Ishikawa (cell line): ENCODE measurements around the gene CDHR4.

ENCODE experiments used
- CEBPB ChIP-seq: IDR thresholded peaks from 2 replicates; pipeline ENCODE4 v1.6.1; 2012
- CREB1 ChIP-seq: IDR thresholded peaks from 2 replicates; pipeline ENCODE4 v1.6.1; 2012; ENCODE audit warnings: low read depth
- EGR1 ChIP-seq: IDR thresholded peaks from 2 replicates; pipeline ENCODE4 v1.6.1; 2012
- EP300 ChIP-seq: IDR thresholded peaks from 2 replicates; pipeline ENCODE4 v1.6.1; 2012; ENCODE audit warnings: borderline replicate concordance
- FOXM1 ChIP-seq: IDR thresholded peaks from 2 replicates; pipeline ENCODE4 v1.6.1; 2012; ENCODE audit warnings: low read depth, borderline replicate concordance
- NFIC ChIP-seq: IDR thresholded peaks from 2 replicates; pipeline ENCODE4 v1.6.1; 2012
- RAD21 ChIP-seq: IDR thresholded peaks from 2 replicates; pipeline ENCODE4 v1.6.1; 2012; ENCODE audit warnings: low read depth
- TAF1 ChIP-seq: IDR thresholded peaks from 2 replicates; pipeline ENCODE4 v1.6.1; 2012; ENCODE audit warnings: low read depth, mild to moderate bottlenecking
- TCF12 ChIP-seq: IDR thresholded peaks from 2 replicates; pipeline ENCODE4 v1.6.1; 2012; ENCODE audit warnings: low read depth
- TEAD4 ChIP-seq: IDR thresholded peaks from 2 replicates; pipeline ENCODE4 v1.6.1; 2012
- YY1 ChIP-seq: IDR thresholded peaks from 2 replicates; pipeline ENCODE4 v1.6.1; 2012; ENCODE audit warnings: low read depth
- ZBTB7A ChIP-seq: IDR thresholded peaks from 2 replicates; pipeline ENCODE4 v1.6.1; 2012; ENCODE audit warnings: low read depth
- TF ChIP-seq, protein P1 (sequence below): IDR thresholded peaks from 2 replicates; pipeline ENCODE4 v1.6.1; 2012
- TF ChIP-seq, protein P2 (sequence below): IDR thresholded peaks from 2 replicates; pipeline ENCODE4 v1.6.1; 2012
- TF ChIP-seq, protein P3 (sequence below): IDR thresholded peaks from 2 replicates; pipeline ENCODE4 v1.6.1; 2012; ENCODE audit warnings: low read depth, mild to moderate bottlenecking

Gene CDHR4, protein sequence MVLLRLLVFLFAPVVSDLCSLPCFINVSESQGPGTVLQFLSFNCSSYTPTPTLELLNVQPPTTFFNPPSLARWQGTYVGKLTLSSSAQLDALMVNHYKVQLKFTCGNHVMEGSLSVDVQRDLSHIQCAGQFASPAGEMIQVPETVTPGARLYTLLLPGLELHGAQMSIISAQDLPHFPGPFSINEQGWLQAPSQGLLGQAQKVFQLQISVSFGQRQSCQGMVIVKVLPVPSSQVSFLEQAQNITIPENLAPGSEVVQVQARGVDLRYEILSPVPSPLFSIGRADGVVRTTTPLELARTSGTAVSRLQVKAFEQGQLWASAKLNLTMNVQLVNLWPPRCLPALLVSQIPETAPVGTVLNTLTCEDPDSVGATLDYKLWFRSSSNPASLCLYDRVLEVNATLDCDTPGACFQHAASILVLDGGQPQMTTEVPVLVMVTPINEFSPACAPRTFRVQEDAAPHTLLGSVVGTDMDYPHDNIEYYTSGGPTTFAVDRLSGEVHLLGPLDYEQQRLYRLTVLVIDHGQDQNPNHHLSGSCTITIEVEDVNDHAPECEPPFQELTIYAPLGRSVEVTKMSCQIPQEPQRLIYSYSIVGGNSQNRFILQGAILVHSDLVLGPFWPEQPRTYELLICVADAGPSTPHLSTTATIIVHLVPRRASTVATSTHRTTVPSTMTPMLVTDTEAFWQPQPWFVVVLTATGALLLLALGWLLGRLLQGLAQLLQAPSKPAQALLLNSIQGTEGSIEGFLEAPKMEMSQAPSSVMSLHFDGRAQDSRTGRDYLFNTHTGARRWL

DNA sequence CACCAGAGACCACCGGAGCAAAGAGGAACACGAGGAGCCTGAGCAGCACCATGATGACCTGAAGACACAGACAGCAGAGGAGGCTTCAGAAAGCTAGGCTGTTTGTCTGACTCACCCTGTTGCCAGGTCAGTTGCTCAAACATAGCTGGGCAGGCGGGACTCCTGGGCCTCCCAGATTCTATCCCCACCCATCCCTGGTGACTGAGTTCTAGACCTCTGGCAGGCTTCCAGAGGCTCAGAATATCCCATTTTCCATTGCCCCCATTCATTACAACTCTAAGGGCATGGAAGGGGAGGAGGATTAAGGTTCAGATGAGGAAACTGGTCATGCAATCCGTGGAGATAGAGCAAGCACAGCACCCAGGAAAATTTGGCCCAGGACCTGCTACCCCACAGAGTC is at the start of gene CDHR4:
CDHR4 (minus strand) TSS at position 113 of the 400 bp plus-strand sequence; CDS start at position 52, 61 bp downstream.
- TF ChIP-seq TAF1: no peak
- no peak for TF ChIP-seq TCF12

DNA sequence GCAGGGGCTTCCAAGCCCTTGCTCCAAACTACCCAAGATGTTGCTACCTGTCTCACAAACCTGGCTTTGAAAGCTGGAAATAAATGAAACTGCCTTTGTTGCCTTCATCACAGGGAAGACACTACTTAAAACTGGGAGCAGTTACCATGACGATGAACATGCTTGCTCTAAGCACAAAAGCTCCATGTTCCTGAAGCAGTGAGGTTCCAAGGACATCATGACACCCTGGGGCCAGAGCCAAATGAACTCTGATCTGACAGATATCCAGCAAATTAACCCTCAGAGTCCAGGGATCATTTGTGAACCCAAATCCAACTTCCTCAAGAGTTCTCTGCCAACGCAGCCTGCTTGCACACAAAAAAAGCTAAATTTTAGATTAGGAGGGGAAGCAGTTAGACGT is 46.0 kb upstream of the CDHR4 start:
- no peak for TF ChIP-seq TCF12
- no peak for TF ChIP-seq FOXM1
- TF ChIP-seq RAD21: no peak
- no peak for TF ChIP-seq CEBPB
- TF ChIP-seq, protein P1, sequence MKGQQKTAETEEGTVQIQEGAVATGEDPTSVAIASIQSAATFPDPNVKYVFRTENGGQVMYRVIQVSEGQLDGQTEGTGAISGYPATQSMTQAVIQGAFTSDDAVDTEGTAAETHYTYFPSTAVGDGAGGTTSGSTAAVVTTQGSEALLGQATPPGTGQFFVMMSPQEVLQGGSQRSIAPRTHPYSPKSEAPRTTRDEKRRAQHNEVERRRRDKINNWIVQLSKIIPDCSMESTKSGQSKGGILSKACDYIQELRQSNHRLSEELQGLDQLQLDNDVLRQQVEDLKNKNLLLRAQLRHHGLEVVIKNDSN: no peak
- no peak for TF ChIP-seq YY1
- no peak for TF ChIP-seq TAF1
- TF ChIP-seq, protein P2, sequence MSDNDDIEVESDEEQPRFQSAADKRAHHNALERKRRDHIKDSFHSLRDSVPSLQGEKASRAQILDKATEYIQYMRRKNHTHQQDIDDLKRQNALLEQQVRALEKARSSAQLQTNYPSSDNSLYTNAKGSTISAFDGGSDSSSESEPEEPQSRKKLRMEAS: no peak
- TF ChIP-seq TEAD4: no peak
- TF ChIP-seq NFIC: no peak
- TF ChIP-seq ZBTB7A: no peak
- no peak for TF ChIP-seq EP300
- TF ChIP-seq, protein P3, sequence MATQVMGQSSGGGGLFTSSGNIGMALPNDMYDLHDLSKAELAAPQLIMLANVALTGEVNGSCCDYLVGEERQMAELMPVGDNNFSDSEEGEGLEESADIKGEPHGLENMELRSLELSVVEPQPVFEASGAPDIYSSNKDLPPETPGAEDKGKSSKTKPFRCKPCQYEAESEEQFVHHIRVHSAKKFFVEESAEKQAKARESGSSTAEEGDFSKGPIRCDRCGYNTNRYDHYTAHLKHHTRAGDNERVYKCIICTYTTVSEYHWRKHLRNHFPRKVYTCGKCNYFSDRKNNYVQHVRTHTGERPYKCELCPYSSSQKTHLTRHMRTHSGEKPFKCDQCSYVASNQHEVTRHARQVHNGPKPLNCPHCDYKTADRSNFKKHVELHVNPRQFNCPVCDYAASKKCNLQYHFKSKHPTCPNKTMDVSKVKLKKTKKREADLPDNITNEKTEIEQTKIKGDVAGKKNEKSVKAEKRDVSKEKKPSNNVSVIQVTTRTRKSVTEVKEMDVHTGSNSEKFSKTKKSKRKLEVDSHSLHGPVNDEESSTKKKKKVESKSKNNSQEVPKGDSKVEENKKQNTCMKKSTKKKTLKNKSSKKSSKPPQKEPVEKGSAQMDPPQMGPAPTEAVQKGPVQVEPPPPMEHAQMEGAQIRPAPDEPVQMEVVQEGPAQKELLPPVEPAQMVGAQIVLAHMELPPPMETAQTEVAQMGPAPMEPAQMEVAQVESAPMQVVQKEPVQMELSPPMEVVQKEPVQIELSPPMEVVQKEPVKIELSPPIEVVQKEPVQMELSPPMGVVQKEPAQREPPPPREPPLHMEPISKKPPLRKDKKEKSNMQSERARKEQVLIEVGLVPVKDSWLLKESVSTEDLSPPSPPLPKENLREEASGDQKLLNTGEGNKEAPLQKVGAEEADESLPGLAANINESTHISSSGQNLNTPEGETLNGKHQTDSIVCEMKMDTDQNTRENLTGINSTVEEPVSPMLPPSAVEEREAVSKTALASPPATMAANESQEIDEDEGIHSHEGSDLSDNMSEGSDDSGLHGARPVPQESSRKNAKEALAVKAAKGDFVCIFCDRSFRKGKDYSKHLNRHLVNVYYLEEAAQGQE: no peak
- TF ChIP-seq CREB1: no peak
- no peak for TF ChIP-seq EGR1

DNA sequence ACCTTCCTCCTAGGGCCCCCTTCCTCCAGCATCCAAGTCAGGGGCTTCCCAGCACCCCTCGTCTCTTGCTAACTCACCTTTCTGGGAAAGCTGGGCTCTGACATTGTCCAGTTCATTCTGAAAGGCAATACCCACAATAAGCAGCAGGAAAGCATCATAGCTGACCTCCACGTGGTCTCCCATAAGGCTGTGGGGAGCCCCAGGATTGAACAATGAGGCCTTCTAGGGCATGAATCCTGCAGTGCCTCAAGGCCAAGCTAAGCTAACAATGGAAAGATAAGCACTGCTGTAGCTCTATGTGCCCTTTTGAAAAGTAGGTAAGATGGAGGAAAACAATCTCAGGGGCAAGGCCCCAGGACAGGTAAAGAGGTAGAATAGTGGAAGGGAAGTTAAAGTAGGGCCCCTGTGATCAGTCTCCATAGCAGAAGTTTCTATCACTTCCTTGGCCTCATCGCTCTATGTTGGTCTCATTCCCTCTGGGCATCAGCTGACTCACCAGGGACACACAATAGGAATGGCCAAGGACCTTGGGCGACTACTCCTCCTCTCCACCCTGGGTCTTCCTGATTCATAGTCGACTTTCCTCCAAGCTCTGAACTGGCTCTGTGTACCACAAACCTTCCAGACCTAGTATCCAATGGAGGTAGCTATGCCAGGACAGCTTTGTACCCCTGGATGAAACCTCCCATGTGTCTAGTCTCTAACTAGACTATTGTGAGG is 45.0 kb upstream of the CDHR4 start:
- TF ChIP-seq TAF1 (no peak), EGR1 (no peak), FOXM1 (no peak), NFIC (no peak), CEBPB (no peak), CREB1 (no peak), ZBTB7A (no peak), YY1 (no peak), EP300 (no peak)
- TF ChIP-seq, protein P2: no peak
- TF ChIP-seq, protein P1: no peak
- TF ChIP-seq, protein P3: no peak

DNA sequence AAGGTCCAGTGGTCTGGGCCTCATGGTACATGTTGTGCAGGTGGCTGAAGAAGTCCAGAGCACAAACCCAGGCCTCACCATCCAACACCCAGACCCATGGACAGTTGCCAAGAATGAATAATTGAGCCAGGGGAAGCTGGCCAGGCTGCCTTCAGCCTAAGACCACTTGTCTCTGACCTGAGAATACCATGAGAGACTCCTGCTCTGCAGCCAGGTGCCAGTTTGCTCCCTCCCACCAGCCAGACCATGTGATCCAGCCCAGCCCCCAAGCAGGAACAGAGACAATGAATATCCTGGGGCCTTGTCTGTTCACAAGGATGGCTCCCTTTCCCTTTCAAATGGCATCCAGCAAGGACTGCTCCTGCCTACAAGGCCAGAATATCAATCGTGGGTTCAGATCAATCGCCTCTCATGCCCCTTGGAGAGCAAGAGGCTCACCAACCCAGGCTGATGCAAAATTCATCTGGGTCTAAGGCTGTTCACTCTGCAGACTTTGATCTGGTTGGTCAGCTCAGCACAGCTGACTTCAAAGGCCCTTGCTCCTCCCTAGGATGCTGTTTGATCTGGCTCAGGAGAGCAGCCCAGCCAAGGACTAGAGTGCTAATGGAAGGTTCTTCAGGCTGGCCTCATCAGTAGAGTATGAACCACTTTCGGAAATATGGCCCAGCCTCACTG is 43.3 kb upstream of the CDHR4 start:
- no peak for TF ChIP-seq EGR1
- no peak for TF ChIP-seq YY1
- no peak for TF ChIP-seq NFIC
- TF ChIP-seq TEAD4: no peak

DNA sequence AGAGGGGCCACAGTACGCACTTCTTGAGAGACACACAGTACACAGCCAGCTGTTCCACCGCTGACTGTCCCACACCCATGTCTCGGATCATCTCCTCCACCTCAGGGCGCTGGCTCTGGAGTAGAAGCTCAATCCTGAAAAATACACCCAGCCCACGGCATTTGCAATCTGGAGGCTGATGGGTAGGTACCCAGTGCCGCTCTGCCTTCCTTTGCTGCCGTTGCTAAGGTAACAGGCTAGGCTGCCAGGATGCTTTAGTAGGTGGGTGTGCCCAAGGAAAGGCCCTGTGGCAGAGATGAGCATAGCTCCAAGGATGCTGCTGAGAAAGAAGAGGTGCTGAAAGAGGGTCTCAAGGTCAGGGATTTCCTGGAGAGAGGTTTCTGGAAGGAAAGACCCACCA is 42.1 kb upstream of the CDHR4 start:
- TF ChIP-seq EP300 (no peak), ZBTB7A (no peak), FOXM1 (no peak), EGR1 (no peak)
- TF ChIP-seq, protein P2: no peak
- TF ChIP-seq, protein P1: no peak
- TF ChIP-seq, protein P3: no peak
